Stimulated activated CD4-positive, alpha-beta T cell treated with anti-CD3 and anti-CD28 coated beads, Interleukin-4, amount 100 ng/mL, for 1 hour (primary cell): Measurements from ENCODE around the gene TMC4.
A peak's percentile ranks its signal among the peaks of the same experiment; 100 is the strongest.
"Not testable (repeated sequence)": the region's sequence is repeated elsewhere in the genome, so short reads cannot be mapped to it uniquely, and the experiment has no call there.

Source experiments
- DNase-seq: peaks from one replicate; pipeline ENCODE4 v3.0.0-alpha.2; 2020

TMC4 gene

GRCh38 chr19:54201980-54202379 lies 29.0 kb upstream of the TMC4 start:
- DNase-seq: no peak

- DNase-seq: no peak
Observed at GRCh38 chr19:54201172-54201701, 28.3 kb upstream of the TMC4 start.

- DNase-seq: no peak
Observed at GRCh38 chr19:54199401-54199800, 26.4 kb upstream of the TMC4 start.

- no peak for DNase-seq
Observed at GRCh38 chr19:54197121-54197520, 24.2 kb upstream of the TMC4 start.

GRCh38 chr19:54196536-54196935 lies 23.6 kb upstream of the TMC4 start:
- DNase-seq: no peak

- not testable (repeated sequence) for DNase-seq
Observed at GRCh38 chr19:54194463-54194862, 21.5 kb upstream of the TMC4 start.

- DNase-seq: no peak
Observed at GRCh38 chr19:54193011-54193410, 20.1 kb upstream of the TMC4 start.

GRCh38 chr19:54191811-54192453 lies 19.0 kb upstream of the TMC4 start:
- DNase-seq: no peak

- peak; percentile 87 for DNase-seq
Observed at GRCh38 chr19:54191011-54191810, 18.3 kb upstream of the TMC4 start, which contains the start of gene TSEN34. TSS of gene TSEN34 (plus strand) at chr19:54191308. CDS start at chr19:54191365, 57 bp downstream.

- DNase-seq: peak; percentile 100
Observed at GRCh38 chr19:54190503-54191010, 17.6 kb upstream of the TMC4 start.

GRCh38 chr19:54189735-54190502 lies 17.0 kb upstream of the TMC4 start:
- peak; percentile 100 for DNase-seq

- no peak for DNase-seq
Observed at GRCh38 chr19:54189145-54189734, 16.3 kb upstream of the TMC4 start, which contains the start of gene MBOAT7. TSS of gene MBOAT7 (minus strand) at chr19:54189580. CDS start at chr19:54188508, 1,072 bp downstream.

GRCh38 chr19:54188215-54188871 lies 15.4 kb upstream of the TMC4 start:
- peak; percentile 38 for DNase-seq

GRCh38 chr19:54186934-54187381 lies 14.0 kb upstream of the TMC4 start:
- no peak for DNase-seq

GRCh38 chr19:54186351-54186750 lies 13.4 kb upstream of the TMC4 start:
- DNase-seq: no peak

GRCh38 chr19:54183431-54183830 lies 10.5 kb upstream of the TMC4 start:
- no peak for DNase-seq

- not testable (repeated sequence) for DNase-seq
Observed at GRCh38 chr19:54181894-54182293, 8.9 kb upstream of the TMC4 start.

GRCh38 chr19:54180691-54181091 lies 7.7 kb upstream of the TMC4 start:
- DNase-seq: no peak

GRCh38 chr19:54179921-54180461 lies 7.0 kb upstream of the TMC4 start:
- no peak for DNase-seq

- DNase-seq: no peak
Observed at GRCh38 chr19:54179262-54179852, 6.4 kb upstream of the TMC4 start.
